Testis (tissue), 3 donors: Measurements from ENCODE around the gene CORO2B. TPM values are rescaled to one million over a fixed set of nuclear protein-coding genes. Genes with fewer than 3 reads are reported as not detected.

Experiments used
- DNase-seq: peaks from one replicate; pipeline ENCODE4 v3.0.0-alpha.2; 2019
- H3K27ac ChIP-seq, 2 donors: fragments of 200-600 bp; sonication (generic); one replicate each; pipeline ENCODE4 v1.5.1; 2019
- H3K27me3 ChIP-seq: fragments of 200-600 bp; sonication (generic); one replicate; pipeline ENCODE4 v1.5.1; 2019
- H3K36me3 ChIP-seq: fragments of 200-600 bp; sonication (generic); one replicate; pipeline ENCODE4 v1.5.1; 2017; ENCODE audit warnings: low read depth; ENCODE audit errors: missing control alignments
- H3K4me1 ChIP-seq: fragments of 200-600 bp; sonication (generic); one replicate; pipeline ENCODE4 v1.5.1; 2019
- H3K4me3 ChIP-seq, 2 donors: fragments of 200-600 bp; sonication (generic); one replicate each; pipeline ENCODE4 v1.5.1; 2017 to 2019
- H3K9me3 ChIP-seq: fragments of 200-600 bp; sonication (generic); one replicate; pipeline ENCODE4 v1.5.1; 2017
- POLR2A ChIP-seq: fragments of 450-650 bp; IDR thresholded peaks from one replicate; pipeline ENCODE4 v1.6.1; 2017; ENCODE audit warnings: antibody characterized with exemption, mild to moderate bottlenecking, moderate library complexity
- WGBS, 2 donors: methylation state at CpG; one replicate each; pipeline ENCODE4 v1.1.5; 2018; 5-methylcytosine and 5-hydroxymethylcytosine counted together
- intact Hi-C: fragments of 100-400 bp; cut with DNase I; formaldehyde crosslinking; loops from one replicate; pipeline ENCODE4 v1.15.1; 2023; ENCODE audit warnings: low total_unique reads
- polyA plus RNA-seq: library from polyadenylated mRNA; stranded (reverse); fragments of 350-450 nt; fragmentation: Illumina TruSeq; extraction: RNeasy Lipid Tissue Mini Kit (QIAGEN cat#74804); gene quantifications from one replicate; pipeline ENCODE4 v1.2.3, GENCODE V29; 2014; ENCODE audit warnings: low read depth, low replicate concordance; ENCODE audit not compliant: insufficient read depth
- total RNA-seq, 2 donors: library from RNA; depleted of rRNA; stranded (reverse); fragments of >200 nt; gene quantifications; one replicate each; pipeline ENCODE4 v1.2.3, GENCODE V29; 2016
- TF ChIP-seq, protein P1 (sequence below), 3 experiments: fragments of 450-650 bp in 2 of 3; fragments of 200-600 bp in 1 of 3; sonication (generic) in 1 of 3; IDR thresholded peaks; one replicate each; pipeline ENCODE4 v1.5.1; 2016 to 2019; ENCODE audit warnings: antibody characterized with exemption in 3 of 3, mild to moderate bottlenecking in 2 of 3, moderate library complexity in 1 of 3

Gene CORO2B
- total and polyA plus RNA-seq, 3 donors from 2014 or later = 1.4 to 4.3 (median 2.2) TPM

GRCh38 chr15:68696414-68697363, 117.9 kb downstream of the CORO2B start:
- no peak for DNase-seq
- no peaks in the 10 kb centered on the region for H3K36me3 ChIP-seq
- no peaks in the 10 kb centered on the region for H3K9me3 ChIP-seq
- intact Hi-C loops = no loop called here
- H3K4me3 ChIP-seq = no peak overlapping the region
- no peak overlapping the region for H3K27ac ChIP-seq
- peaks cover 14% of the 10 kb centered on the region for H3K4me1 ChIP-seq
- TF ChIP-seq POLR2A = no peak
- TF ChIP-seq, protein P1, sequence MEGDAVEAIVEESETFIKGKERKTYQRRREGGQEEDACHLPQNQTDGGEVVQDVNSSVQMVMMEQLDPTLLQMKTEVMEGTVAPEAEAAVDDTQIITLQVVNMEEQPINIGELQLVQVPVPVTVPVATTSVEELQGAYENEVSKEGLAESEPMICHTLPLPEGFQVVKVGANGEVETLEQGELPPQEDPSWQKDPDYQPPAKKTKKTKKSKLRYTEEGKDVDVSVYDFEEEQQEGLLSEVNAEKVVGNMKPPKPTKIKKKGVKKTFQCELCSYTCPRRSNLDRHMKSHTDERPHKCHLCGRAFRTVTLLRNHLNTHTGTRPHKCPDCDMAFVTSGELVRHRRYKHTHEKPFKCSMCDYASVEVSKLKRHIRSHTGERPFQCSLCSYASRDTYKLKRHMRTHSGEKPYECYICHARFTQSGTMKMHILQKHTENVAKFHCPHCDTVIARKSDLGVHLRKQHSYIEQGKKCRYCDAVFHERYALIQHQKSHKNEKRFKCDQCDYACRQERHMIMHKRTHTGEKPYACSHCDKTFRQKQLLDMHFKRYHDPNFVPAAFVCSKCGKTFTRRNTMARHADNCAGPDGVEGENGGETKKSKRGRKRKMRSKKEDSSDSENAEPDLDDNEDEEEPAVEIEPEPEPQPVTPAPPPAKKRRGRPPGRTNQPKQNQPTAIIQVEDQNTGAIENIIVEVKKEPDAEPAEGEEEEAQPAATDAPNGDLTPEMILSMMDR (IDR thresholded peaks at IDR 0.05) = no peak
- no peaks in the 10 kb centered on the region for H3K27me3 ChIP-seq
- 90 to 91% methylated on average over 8 of the region's 8 CpGs for WGBS, 2 donors

- no peak for DNase-seq
- H3K4me1 ChIP-seq = peaks cover 14% of the 10 kb centered on the region
- no peak overlapping the region for H3K27ac ChIP-seq
- intact Hi-C loops = no loop called here
- H3K36me3 ChIP-seq = no peaks in the 10 kb centered on the region
- TF ChIP-seq POLR2A = no peak
- TF ChIP-seq, protein P1 (IDR thresholded peaks at IDR 0.05) = no peak
- no peak overlapping the region for H3K4me3 ChIP-seq
- 72 to 78% methylated on average over 3 to 9 of the region's 9 CpGs for WGBS, 2 donors
- H3K9me3 ChIP-seq = no peaks in the 10 kb centered on the region
- no peaks in the 10 kb centered on the region for H3K27me3 ChIP-seq
Measured at GRCh38 chr15:68697711-68698690, 119.2 kb downstream of the CORO2B start.

DNA sequence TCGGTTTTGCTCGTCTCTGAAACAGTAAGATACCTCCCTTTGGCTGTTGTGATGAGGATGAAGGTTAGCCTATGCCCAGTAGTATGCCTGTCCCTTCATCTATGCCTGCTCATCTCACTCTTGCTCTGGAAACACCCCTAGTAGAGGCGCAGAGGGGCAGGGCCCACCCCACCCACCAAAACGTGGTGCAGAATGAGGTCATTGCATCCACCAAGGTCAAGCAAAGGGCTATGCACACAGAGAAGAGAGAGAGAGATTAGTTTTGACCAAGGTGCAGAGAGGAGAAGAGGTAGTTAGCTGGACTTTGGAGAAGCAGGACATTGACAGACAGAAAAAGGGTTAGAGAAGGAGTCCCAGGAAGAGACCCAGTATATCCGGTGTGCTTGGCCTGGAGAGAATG, 119.9 kb downstream of the CORO2B start:
- Histone ChIP-seq H3K36me3 (no peaks in the 10 kb centered on the region), H3K4me3 (no peak overlapping the region), H3K9me3 (no peaks in the 10 kb centered on the region), H3K27me3 (no peaks in the 10 kb centered on the region), H3K27ac (no peak overlapping the region), H3K4me1 (peaks cover 14% of the 10 kb centered on the region)
- 69 to 75% methylated on average over 3 to 5 of the region's 5 CpGs for WGBS, 2 donors
- DNase-seq = no peak
- intact Hi-C loops = no loop called here
- TF ChIP-seq, protein P1 (IDR thresholded peaks at IDR 0.05) = no peak
- no peak for TF ChIP-seq POLR2A

GRCh38 chr15:68699124-68699880, 120.5 kb downstream of the CORO2B start:
- Histone ChIP-seq H3K4me3 (no peak overlapping the region), H3K9me3 (no peaks in the 10 kb centered on the region), H3K4me1 (peaks cover 14% of the 10 kb centered on the region), H3K27me3 (no peaks in the 10 kb centered on the region), H3K36me3 (no peaks in the 10 kb centered on the region), H3K27ac (no peak overlapping the region)
- DNase-seq = no peak
- TF ChIP-seq POLR2A = no peak
- TF ChIP-seq, protein P1 (IDR thresholded peaks at IDR 0.05) = no peak
- WGBS, 2 donors = 66 to 82% methylated on average over 11 to 12 of the region's 12 CpGs
- intact Hi-C loops = no loop called here
